ENCODE measurements around the gene HIP1R. TPM values are rescaled to one million over a fixed set of nuclear protein-coding genes. Genes with fewer than 3 reads are reported as not detected.
"Not testable (repeated sequence)": the region's sequence is repeated elsewhere in the genome, so short reads cannot be mapped to it uniquely, and the experiment has no call there.

HIP1R gene
- total RNA-seq, 4 donors from 2014 or later: 50.2 to 92.7 (median 56.2) TPM

DNA sequence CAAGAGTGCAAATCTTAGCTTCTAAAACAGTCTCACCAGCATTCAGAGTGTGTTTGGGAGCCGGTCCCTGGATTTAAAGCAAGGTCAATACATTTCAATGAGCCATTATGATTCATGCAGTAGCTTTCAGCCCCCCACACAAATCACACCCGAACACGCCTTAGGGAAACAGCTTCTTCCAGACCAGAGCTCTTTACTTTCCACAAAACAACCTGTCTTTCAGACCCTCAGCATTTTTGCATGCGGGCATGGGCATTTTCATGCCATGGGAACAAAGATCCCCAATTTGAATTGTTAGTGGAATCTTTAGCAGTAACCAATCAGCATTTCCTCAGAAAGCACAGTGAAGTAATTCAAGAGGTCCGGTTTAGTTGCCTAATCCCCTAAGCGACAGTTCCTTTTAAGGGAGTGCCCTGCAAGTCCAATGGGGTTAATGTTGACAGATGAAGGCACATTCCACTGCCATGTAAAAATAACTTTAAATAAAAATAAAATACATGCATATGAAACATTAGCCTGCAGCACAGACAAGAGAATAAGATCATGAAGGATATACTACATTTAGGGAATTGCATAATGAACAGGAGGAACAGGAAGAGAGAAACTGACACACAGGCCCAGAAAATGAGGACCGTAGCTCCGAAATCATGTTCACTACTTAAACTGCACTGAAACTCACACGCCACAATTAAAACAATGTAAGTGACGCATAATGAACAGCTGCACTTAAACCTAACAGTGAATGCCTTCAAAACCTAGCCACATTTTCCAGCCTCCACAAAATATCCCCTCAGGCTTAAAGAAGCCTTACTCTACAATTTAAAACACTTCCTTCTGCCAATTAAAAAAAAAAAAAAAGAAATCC lies 56.6 kb downstream of the HIP1R start:
- no peaks in the 10 kb centered on the region for H3K27me3 ChIP-seq
- H3K36me3 ChIP-seq: no peaks in the 10 kb centered on the region
- no peaks in the 10 kb centered on the region for H3K9me3 ChIP-seq
- H3K4me3 ChIP-seq (replicated peaks in 1 of 3): no peak overlapping the region
- H3K27ac ChIP-seq: peak overlapping the region; percentile 82 to 100 (median 95)
- TF ChIP-seq CTCF (IDR thresholded peaks at IDR 0.05) (no peak), POLR2A (IDR thresholded peaks at IDR 0.05) (peak in 1 of 2 donors; percentile 46)
- no peak for DNase-seq
- intact Hi-C loops (cut with DNase I): no loop called here
- peaks cover 73 to 75% of the 10 kb centered on the region in 2 donors for H3K4me1 ChIP-seq
- WGBS, 2 donors: 49 to 60% methylated on average over 10 of the region's 10 CpGs

DNA sequence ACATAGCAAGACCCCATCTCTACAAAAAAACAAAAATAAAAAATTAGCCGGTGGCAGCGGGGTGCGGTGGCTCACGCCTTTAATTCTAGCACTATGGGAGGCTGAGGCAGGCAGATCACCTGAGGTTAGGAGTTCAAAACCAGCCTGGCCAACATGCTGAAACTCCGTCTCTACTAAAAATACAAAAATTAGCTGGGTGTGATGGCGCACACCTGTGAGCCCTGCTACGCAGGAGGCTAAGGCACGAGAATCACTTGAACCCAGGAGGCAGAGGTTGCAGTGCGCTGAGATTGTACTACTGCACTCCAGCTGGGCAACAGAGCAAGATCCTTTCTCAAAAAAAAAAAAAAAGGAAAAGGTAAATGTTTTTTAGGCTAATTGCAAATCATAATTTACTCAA lies 57.5 kb downstream of the HIP1R start:
- H3K4me3 ChIP-seq (replicated peaks in 1 of 3); DNase-seq; H3K36me3 ChIP-seq; intact Hi-C loops (cut with DNase I); H3K9me3 ChIP-seq; H3K27me3 ChIP-seq: not testable (repeated sequence)
- 94 to 95% methylated on average over 9 of the region's 9 CpGs for WGBS, 2 donors
- Histone ChIP-seq H3K4me1 (peaks cover 64 to 67% of the 10 kb centered on the region in 2 donors), H3K27ac (peak overlapping the region; percentile 82 to 100 (median 95))

GRCh38 chr12:122893208-122894153 lies 58.2 kb downstream of the HIP1R start:
- intact Hi-C loops (cut with DNase I): no loop called here

DNA sequence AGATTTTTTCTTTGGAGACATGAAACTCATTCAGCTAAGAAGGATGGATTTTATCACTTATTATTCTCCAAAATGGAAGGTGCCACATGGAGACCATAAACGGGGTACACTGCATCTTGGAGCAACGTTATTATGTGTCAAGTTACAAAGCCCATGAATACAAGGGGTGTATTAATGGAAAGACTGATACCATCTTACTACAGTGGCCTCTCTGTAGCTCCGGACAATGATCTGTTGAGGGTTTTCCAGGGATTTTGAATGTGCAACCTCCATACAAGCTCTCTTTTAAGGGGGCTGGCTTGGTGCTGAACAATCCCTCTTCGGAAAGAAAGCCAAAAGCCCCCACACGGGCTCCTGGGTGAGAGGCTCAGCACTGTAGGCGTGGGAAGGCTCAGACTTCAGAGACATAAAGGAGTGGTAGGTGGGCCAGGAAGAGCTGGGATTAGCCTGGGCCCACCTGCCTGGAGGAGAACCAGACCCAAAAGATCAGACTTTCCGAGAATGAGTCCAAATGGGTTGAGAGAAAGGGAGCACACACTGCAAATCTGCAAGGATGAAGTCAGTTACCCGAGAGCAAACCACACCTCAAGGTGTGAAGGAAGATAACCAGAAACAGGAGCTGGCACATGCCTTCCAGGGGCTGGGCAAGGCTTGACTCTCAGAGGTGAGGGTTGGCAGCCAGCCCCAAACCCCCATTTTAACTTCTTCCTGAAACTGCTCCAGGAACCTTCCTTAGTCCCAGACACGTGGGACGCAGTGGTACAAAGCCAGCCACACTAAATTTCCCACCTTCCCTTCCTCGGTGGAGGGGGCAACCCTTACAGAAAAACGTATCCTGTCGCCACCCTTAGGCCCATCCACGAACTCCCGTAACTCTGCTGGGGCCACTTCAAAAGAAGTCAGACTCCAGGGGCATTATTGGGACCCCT lies 59.2 kb downstream of the HIP1R start:
- no peaks in the 10 kb centered on the region for H3K36me3 ChIP-seq
- H3K27ac ChIP-seq: peak overlapping the region; percentile 95 to 100 (median 96)
- H3K9me3 ChIP-seq: no peaks in the 10 kb centered on the region
- peaks cover 47 to 52% of the 10 kb centered on the region in 2 donors for H3K4me1 ChIP-seq
- intact Hi-C loops (cut with DNase I): no loop called here
- WGBS, 2 donors: 29 to 34% methylated on average over 15 of the region's 15 CpGs
- DNase-seq: peak; percentile 75 to 76
- TF ChIP-seq CTCF (IDR thresholded peaks at IDR 0.05) (no peak), POLR2A (IDR thresholded peaks at IDR 0.05) (peak in 1 of 2 donors; percentile 36)
- no peaks in the 10 kb centered on the region for H3K27me3 ChIP-seq
- H3K4me3 ChIP-seq (replicated peaks in 1 of 3): peak overlapping the region; percentile 8 to 94 (median 89)

More at GRCh38 chr12:122893208-122894153, 58.2 kb downstream of the HIP1R start:
- H3K27me3 ChIP-seq: no peaks in the 10 kb centered on the region
- peak overlapping the region; percentile 95 to 100 (median 96) for H3K27ac ChIP-seq
- no peaks in the 10 kb centered on the region for H3K36me3 ChIP-seq
- peak overlapping the region in 1 of 3 donors; percentile 89 for H3K4me3 ChIP-seq (replicated peaks in 1 of 3)
- no peaks in the 10 kb centered on the region for H3K9me3 ChIP-seq
- peak in 1 of 2 donors; percentile 63 for TF ChIP-seq POLR2A (IDR thresholded peaks at IDR 0.05)
- TF ChIP-seq CTCF (IDR thresholded peaks at IDR 0.05): no peak
- peak; percentile 93 to 94 for DNase-seq
- 30 to 40% methylated on average over 7 of the region's 7 CpGs for WGBS, 2 donors
- H3K4me1 ChIP-seq: peaks cover 57 to 61% of the 10 kb centered on the region in 2 donors

All from thyroid gland (tissue), 4 donors.